Panc1 (cell line): ENCODE measurements around the gene CAMKMT. TPM values are rescaled to one million over a fixed set of nuclear protein-coding genes. Genes with fewer than 3 reads are reported as not detected.

ENCODE experiments used
- ATAC-seq: fragments of 200-7000 bp; cut with Tn5 transposase; 2 replicates; pipeline ENCODE4 v1.9.1; 2020; ENCODE audit warnings: mild to moderate bottlenecking, moderate library complexity
- BruUV-seq: library from RNA; stranded (reverse); fragments of 400-500 nt; replicated peaks from 2 replicates; lab custom pipeline; 2021; lab: Mats Ljungman, UMichigan
- CTCF ChIA-PET: fragments of 300-600 bp; sonication (Branson Sonifier 250); formaldehyde crosslinking; loops from one replicate; lab custom pipeline; 2022; ENCODE audit warnings: antibody characterized with exemption; lab: Charles Lee
- POLR2A ChIA-PET: fragments of 300-600 bp; sonication (Branson Sonifier 250); formaldehyde crosslinking; loops from one replicate; lab custom pipeline; 2022; ENCODE audit warnings: antibody characterized with exemption; lab: Charles Lee
- DNase-seq: peaks from one replicate; pipeline ENCODE4 v3.0.0-alpha.2; 2010; ENCODE audit warnings: low read depth, low spot score
- H3K27ac ChIP-seq: 2 replicates; pipeline ENCODE4 v1.5.1; 2011; ENCODE audit warnings: mild to moderate bottlenecking, low read length, inconsistent platforms
- H3K27me3 ChIP-seq: fragments of 200-500 bp; sonication (Bioruptor generic); 2 replicates; pipeline ENCODE4 v1.6.0; 2014; ENCODE audit warnings: low read length, inconsistent platforms; ENCODE audit not compliant: control insufficient read depth, insufficient read depth
- H3K36me3 ChIP-seq: fragments of 200-500 bp; sonication (Bioruptor generic); 2 replicates; pipeline ENCODE4 v1.5.1; 2014; ENCODE audit warnings: inconsistent platforms, mild to moderate bottlenecking, low read length, moderate library complexity; ENCODE audit not compliant: control insufficient read depth, insufficient read depth
- H3K4me1 ChIP-seq: 2 replicates; pipeline ENCODE4 v1.5.1; 2011; ENCODE audit warnings: inconsistent platforms, mild to moderate bottlenecking, low read length, moderate library complexity; ENCODE audit not compliant: control insufficient read depth, insufficient read depth
- H3K4me3 ChIP-seq, 2 experiments: 2 replicates each; pipeline ENCODE4 v1.5.1; 2011 to 2012; ENCODE audit warnings: low read depth in 2 of 2, low read length in 2 of 2, mild to moderate bottlenecking in 2 of 2, inconsistent platforms in 1 of 2, moderate library complexity in 1 of 2
- H3K9me3 ChIP-seq: fragments of 200-500 bp; sonication (Bioruptor generic); 2 replicates; pipeline ENCODE4 v1.5.1; 2014; ENCODE audit warnings: low read depth, mild to moderate bottlenecking, inconsistent platforms, low read length, moderate library complexity; ENCODE audit not compliant: control insufficient read depth, insufficient read depth
- CTCF ChIP-seq: fragments of 450-650 bp; IDR thresholded peaks from 2 replicates; pipeline ENCODE4 v1.5.1; 2017; ENCODE audit warnings: mild to moderate bottlenecking
- POLR2AphosphoS5 ChIP-seq: IDR thresholded peaks from 2 replicates; pipeline ENCODE4 v1.6.1; 2012; ENCODE audit warnings: mild to moderate bottlenecking, low read depth, low read length, moderate library complexity
- SIN3A ChIP-seq: IDR thresholded peaks from 2 replicates; pipeline ENCODE4 v1.6.1; 2012; ENCODE audit warnings: low read depth, mild to moderate bottlenecking, low read length, moderate library complexity, borderline replicate concordance; ENCODE audit not compliant: insufficient read depth
- TCF7L2 ChIP-seq: IDR thresholded peaks from 2 replicates; pipeline ENCODE4 v1.6.1; 2011; ENCODE audit warnings: mild to moderate bottlenecking, low read depth, low read length, inconsistent platforms
- in situ Hi-C: cut with HindIII; loops from 2 replicates; pipeline ENCODE4 v1.10.0; 2016; ENCODE audit warnings: low sequenced_read_pairs, low pct_unique_long_range_greater_than_20kb
- intact Hi-C: fragments of 100-400 bp; cut with micrococcal nuclease; formaldehyde crosslinking; loops from one replicate; pipeline ENCODE4 v1.10.0; 2022; ENCODE audit not compliant: unreplicated experiment
- total RNA-seq: library from RNA; stranded (reverse); gene quantifications from one replicate; pipeline ENCODE4 v1.2.1, GENCODE V29; 2021; ENCODE audit not compliant: unreplicated experiment
- TF ChIP-seq, protein P1 (sequence below), 2 experiments: IDR thresholded peaks; 2 replicates each; pipeline ENCODE4 v1.6.1; 2011 to 2012; ENCODE audit warnings: low read depth in 2 of 2, control low read depth in 1 of 2, low read length in 1 of 2, mild to moderate bottlenecking in 1 of 2, moderate library complexity in 1 of 2; ENCODE audit not compliant: insufficient read depth in 1 of 2

CAMKMT gene
- total RNA-seq, 1 experiment from 2014 or later = 12.6 TPM

DNA sequence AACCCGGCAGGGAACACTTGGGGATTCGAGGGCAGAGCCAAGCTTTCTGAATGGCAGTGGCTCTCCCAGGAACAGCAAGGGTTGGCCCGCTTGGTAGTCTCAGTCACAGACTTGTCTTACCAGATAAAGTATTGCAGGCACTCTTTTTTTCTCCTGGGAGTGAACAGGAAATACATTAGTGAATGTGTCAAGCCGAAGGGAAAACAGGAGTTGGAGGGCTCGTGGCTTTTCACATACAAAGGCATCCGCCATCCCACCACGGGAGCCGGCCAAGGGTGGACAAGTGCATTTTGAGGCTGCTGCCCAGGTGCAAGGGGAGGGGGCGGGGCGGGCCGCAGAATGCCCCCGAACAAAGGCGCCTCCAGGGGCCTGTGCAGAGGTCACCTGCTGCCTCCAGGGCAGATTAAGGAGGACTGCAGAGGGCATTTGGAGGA, 416.5 kb downstream of the CAMKMT start:
- H3K4me1 ChIP-seq = no peaks in the 10 kb centered on the region
- no peak overlapping the region for H3K4me3 ChIP-seq
- H3K27ac ChIP-seq = no peak overlapping the region
- POLR2A ChIA-PET = no interaction called here
- DNase-seq (no peak), ATAC-seq (no peak)
- intact Hi-C loops = no loop called here
- H3K27me3 ChIP-seq = no peaks in the 10 kb centered on the region
- no TSS peak for BruUV-seq
- CTCF ChIA-PET = no interaction called here
- in situ Hi-C loops = no loop called here
- H3K36me3 ChIP-seq = no peaks in the 10 kb centered on the region
- TF ChIP-seq, protein P1, sequence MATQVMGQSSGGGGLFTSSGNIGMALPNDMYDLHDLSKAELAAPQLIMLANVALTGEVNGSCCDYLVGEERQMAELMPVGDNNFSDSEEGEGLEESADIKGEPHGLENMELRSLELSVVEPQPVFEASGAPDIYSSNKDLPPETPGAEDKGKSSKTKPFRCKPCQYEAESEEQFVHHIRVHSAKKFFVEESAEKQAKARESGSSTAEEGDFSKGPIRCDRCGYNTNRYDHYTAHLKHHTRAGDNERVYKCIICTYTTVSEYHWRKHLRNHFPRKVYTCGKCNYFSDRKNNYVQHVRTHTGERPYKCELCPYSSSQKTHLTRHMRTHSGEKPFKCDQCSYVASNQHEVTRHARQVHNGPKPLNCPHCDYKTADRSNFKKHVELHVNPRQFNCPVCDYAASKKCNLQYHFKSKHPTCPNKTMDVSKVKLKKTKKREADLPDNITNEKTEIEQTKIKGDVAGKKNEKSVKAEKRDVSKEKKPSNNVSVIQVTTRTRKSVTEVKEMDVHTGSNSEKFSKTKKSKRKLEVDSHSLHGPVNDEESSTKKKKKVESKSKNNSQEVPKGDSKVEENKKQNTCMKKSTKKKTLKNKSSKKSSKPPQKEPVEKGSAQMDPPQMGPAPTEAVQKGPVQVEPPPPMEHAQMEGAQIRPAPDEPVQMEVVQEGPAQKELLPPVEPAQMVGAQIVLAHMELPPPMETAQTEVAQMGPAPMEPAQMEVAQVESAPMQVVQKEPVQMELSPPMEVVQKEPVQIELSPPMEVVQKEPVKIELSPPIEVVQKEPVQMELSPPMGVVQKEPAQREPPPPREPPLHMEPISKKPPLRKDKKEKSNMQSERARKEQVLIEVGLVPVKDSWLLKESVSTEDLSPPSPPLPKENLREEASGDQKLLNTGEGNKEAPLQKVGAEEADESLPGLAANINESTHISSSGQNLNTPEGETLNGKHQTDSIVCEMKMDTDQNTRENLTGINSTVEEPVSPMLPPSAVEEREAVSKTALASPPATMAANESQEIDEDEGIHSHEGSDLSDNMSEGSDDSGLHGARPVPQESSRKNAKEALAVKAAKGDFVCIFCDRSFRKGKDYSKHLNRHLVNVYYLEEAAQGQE (IDR thresholded peaks at IDR 0.05; ENCODE audit: insufficient read depth in 1 of 2, low read depth in 2 of 2, low read length in 1 of 2) = no peak
- TF ChIP-seq SIN3A (no peak), POLR2AphosphoS5 (no peak), TCF7L2 (no peak), CTCF (no peak)
- no peaks in the 10 kb centered on the region for H3K9me3 ChIP-seq

DNA sequence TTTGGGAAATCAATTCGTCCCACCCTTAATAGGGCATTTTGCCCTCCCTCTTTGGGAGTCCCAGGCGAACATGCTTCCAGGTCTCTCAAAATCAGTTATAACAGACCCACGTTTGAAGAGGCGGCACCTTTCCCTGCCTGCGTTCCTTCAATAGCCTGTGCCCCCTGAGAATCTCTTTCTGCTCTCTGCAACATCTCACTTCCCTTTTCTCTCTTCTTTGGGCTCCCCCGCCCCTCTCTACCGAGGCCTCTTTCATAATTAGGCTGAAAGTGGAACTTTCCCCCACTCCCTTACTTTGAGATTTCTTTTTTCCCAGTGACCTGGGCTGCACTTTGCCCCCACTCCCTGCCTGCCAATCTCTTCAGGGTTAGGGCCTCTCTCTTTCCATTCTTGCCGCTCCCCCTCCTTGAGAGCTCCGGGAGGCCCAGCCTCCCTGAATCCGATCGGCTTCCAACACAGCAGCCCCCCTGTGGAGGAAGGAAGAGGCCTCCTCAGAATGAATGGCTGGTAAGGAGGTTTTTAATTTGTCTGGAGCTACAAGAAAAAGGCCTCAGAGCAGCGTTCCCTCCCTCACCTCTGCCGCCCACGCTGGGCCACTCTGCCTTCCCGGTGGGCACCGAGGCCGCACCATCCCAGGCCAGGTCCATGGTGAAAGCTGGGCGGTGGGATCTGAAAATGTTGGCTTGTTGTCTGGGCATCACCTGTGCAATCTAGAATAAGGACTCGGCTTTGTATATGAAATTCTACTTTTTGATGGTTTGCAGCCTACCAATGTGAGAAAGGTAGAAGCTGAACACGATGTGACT, 417.1 kb downstream of the CAMKMT start:
- intact Hi-C loops = no loop called here
- Histone ChIP-seq H3K4me3 (no peak overlapping the region), H3K27ac (no peak overlapping the region), H3K9me3 (no peaks in the 10 kb centered on the region), H3K4me1 (no peaks in the 10 kb centered on the region), H3K27me3 (no peaks in the 10 kb centered on the region), H3K36me3 (no peaks in the 10 kb centered on the region)
- no peak for ATAC-seq
- no peak for TF ChIP-seq CTCF
- TF ChIP-seq TCF7L2 = no peak
- TF ChIP-seq SIN3A = no peak
- TF ChIP-seq, protein P1 (IDR thresholded peaks at IDR 0.05; ENCODE audit: insufficient read depth in 1 of 2, low read depth in 2 of 2, low read length in 1 of 2) = no peak
- no peak for TF ChIP-seq POLR2AphosphoS5
- ChIA-PET CTCF (no interaction called here), POLR2A (no interaction called here)
- BruUV-seq = no TSS peak
- in situ Hi-C loops = no loop called here
- no peak for DNase-seq
